IMR-90 (cell line): ENCODE data around the gene FYCO1. TPM values are rescaled to one million over a fixed set of nuclear protein-coding genes. Genes with fewer than 3 reads are reported as not detected.

Experiments used
- ATAC-seq: fragments of 200-7000 bp; cut with Tn5 transposase; 2 replicates; pipeline ENCODE4 v1.9.1; 2020; ENCODE audit warnings: low read depth, mild to moderate bottlenecking, moderate library complexity
- BruUV-seq: library from RNA; stranded (reverse); fragments of 400-500 nt; replicated peaks from 2 replicates; lab custom pipeline; 2021; lab: Mats Ljungman, UMichigan
- CTCF ChIA-PET: fragments of 300-600 bp; formaldehyde crosslinking; extraction: SDS; loops from one replicate; lab custom pipeline; 2021; ENCODE audit warnings: antibody characterized with exemption; lab: Yijun Ruan, JAX
- POLR2A ChIA-PET: fragments of 300-600 bp; sonication (Branson Sonifier 250); formaldehyde crosslinking; loops from one replicate; lab custom pipeline; 2022; ENCODE audit warnings: antibody characterized with exemption; ENCODE audit not compliant: unreplicated experiment; lab: Charles Lee
- DNase-seq: peaks from one replicate; pipeline ENCODE4 v3.0.0; 2013
- H2AFZ ChIP-seq: replicated peaks from 2 replicates; pipeline ENCODE3; 2013; ENCODE audit warnings: low read length, mild to moderate bottlenecking; ENCODE audit not compliant: poor library complexity
- H2AK5ac ChIP-seq: 2 replicates; pipeline ENCODE4 v1.6.1; 2013; ENCODE audit warnings: low read depth, low read length, inconsistent platforms
- H2AK9ac ChIP-seq: replicated peaks from 2 replicates; pipeline ENCODE3; 2013; ENCODE audit warnings: mild to moderate bottlenecking, low read depth, low read length, moderate library complexity; ENCODE audit not compliant: poor library complexity
- H2BK120ac ChIP-seq: 2 replicates; pipeline ENCODE4 v1.6.1; 2013; ENCODE audit warnings: low read depth, low read length, inconsistent platforms
- H2BK15ac ChIP-seq: 3 replicates; pipeline ENCODE4 v1.6.1; 2013; ENCODE audit warnings: low read depth, low read length, inconsistent platforms
- H2BK20ac ChIP-seq: 2 replicates; pipeline ENCODE4 v1.6.1; 2013; ENCODE audit warnings: low read depth, mild to moderate bottlenecking, inconsistent platforms, low read length, moderate library complexity
- H2BK5ac ChIP-seq: 2 replicates; pipeline ENCODE4 v1.6.1; 2013; ENCODE audit warnings: mild to moderate bottlenecking, low read depth, low read length, inconsistent platforms; ENCODE audit not compliant: poor library complexity, severe bottlenecking
- H3K14ac ChIP-seq: replicated peaks from 2 replicates; pipeline ENCODE4 v1.6.1; 2013; ENCODE audit warnings: low read depth, low read length, inconsistent platforms
- H3K18ac ChIP-seq: 2 replicates; pipeline ENCODE4 v1.6.1; 2013; ENCODE audit warnings: low read depth, low read length, control low read depth
- H3K23ac ChIP-seq: 2 replicates; pipeline ENCODE4 v1.6.1; 2013; ENCODE audit warnings: low read depth, low read length, inconsistent platforms
- H3K27ac ChIP-seq: 2 replicates; pipeline ENCODE4 v1.5.1; 2013; ENCODE audit warnings: mild to moderate bottlenecking, control low read depth, low read length; ENCODE audit not compliant: insufficient read depth
- H3K27me3 ChIP-seq: 2 replicates; pipeline ENCODE4 v1.6.1; 2013; ENCODE audit warnings: low read length; ENCODE audit not compliant: control insufficient read depth, insufficient read depth
- H3K36me3 ChIP-seq: 2 replicates; pipeline ENCODE4 v1.6.1; 2013; ENCODE audit warnings: low read length, mixed read lengths; ENCODE audit not compliant: control insufficient read depth, insufficient read depth
- H3K4ac ChIP-seq: 2 replicates; pipeline ENCODE4 v1.6.1; 2013; ENCODE audit warnings: low read depth, low read length, inconsistent platforms
- H3K4me1 ChIP-seq: 2 replicates; pipeline ENCODE4 v1.6.1; 2013; ENCODE audit warnings: low read length, mixed read lengths; ENCODE audit not compliant: control insufficient read depth, insufficient read depth
- H3K4me2 ChIP-seq: 2 replicates; pipeline ENCODE4 v1.6.1; 2013; ENCODE audit warnings: low read depth, mild to moderate bottlenecking, control low read depth, low read length, moderate library complexity
- H3K4me3 ChIP-seq: 2 replicates; pipeline ENCODE4 v1.5.1; 2013; ENCODE audit warnings: low read depth, mild to moderate bottlenecking, control low read depth, low read length, moderate library complexity; ENCODE audit not compliant: insufficient read depth
- H3K56ac ChIP-seq: 2 replicates; pipeline ENCODE4 v1.6.1; 2013; ENCODE audit warnings: low read length, inconsistent platforms; ENCODE audit not compliant: insufficient read depth; ENCODE audit errors: extremely low read depth
- H3K79me1 ChIP-seq, 2 experiments: 2 replicates each; pipeline ENCODE4 v1.6.1; 2013; ENCODE audit warnings: low read length in 2 of 2, inconsistent platforms in 1 of 2, low read depth in 1 of 2
- H3K9ac ChIP-seq: 2 replicates; pipeline ENCODE4 v1.6.1; 2013; ENCODE audit warnings: low read depth, low read length, control low read depth
- H3K9me1 ChIP-seq: 2 replicates; pipeline ENCODE4 v1.6.1; 2013; ENCODE audit warnings: low read length, inconsistent platforms; ENCODE audit not compliant: insufficient read depth
- H3K9me3 ChIP-seq: 2 replicates; pipeline ENCODE4 v1.6.1; 2013; ENCODE audit warnings: low read length; ENCODE audit not compliant: control insufficient read depth, insufficient read depth
- H4K20me1 ChIP-seq: 2 replicates; pipeline ENCODE4 v1.6.1; 2013; ENCODE audit warnings: low read length, inconsistent platforms; ENCODE audit not compliant: insufficient read depth
- H4K5ac ChIP-seq: 2 replicates; pipeline ENCODE4 v1.6.1; 2013; ENCODE audit warnings: mild to moderate bottlenecking, low read depth, low read length, control low read depth
- H4K8ac ChIP-seq, 2 experiments: 2 replicates each; pipeline ENCODE4 v1.6.1; 2013; ENCODE audit warnings: low read depth in 2 of 2, low read length in 2 of 2, control low read depth in 1 of 2, inconsistent platforms in 1 of 2
- H4K91ac ChIP-seq: 2 replicates; pipeline ENCODE4 v1.6.1; 2013; ENCODE audit warnings: low read depth, low read length, inconsistent platforms; ENCODE audit not compliant: insufficient read depth
- BHLHE40 ChIP-seq: fragments of 150-350 bp; IDR thresholded peaks from 2 replicates; pipeline ENCODE4 v1.6.1; 2016; ENCODE audit warnings: mild to moderate bottlenecking, low read depth, low read length
- CEBPB ChIP-seq: IDR thresholded peaks from 2 replicates; pipeline ENCODE4 v1.6.1; 2012; ENCODE audit warnings: low read depth, low read length, improper control_type of control experiment
- CHD1 ChIP-seq: IDR thresholded peaks from 2 replicates; pipeline ENCODE4 v1.6.1; 2012; ENCODE audit warnings: low read depth, low read length, improper control_type of control experiment
- CTCF ChIP-seq: conservative IDR thresholded peaks from 2 replicates; pipeline ENCODE4 v1.5.1; 2012; ENCODE audit warnings: mild to moderate bottlenecking, low read depth, low read length, improper control_type of control experiment
- ELK1 ChIP-seq: fragments of 150-350 bp; IDR thresholded peaks from 2 replicates; pipeline ENCODE4 v1.6.1; 2016; ENCODE audit warnings: low read depth, mild to moderate bottlenecking, low read length, moderate library complexity, borderline replicate concordance
- FOS ChIP-seq: fragments of 150-350 bp; IDR thresholded peaks from 2 replicates; pipeline ENCODE4 v1.6.1; 2016; ENCODE audit warnings: low read depth, low read length
- MAFK ChIP-seq: IDR thresholded peaks from 2 replicates; pipeline ENCODE4 v1.6.1; 2012; ENCODE audit warnings: low read depth, low read length, improper control_type of control experiment
- MAZ ChIP-seq: IDR thresholded peaks from 2 replicates; pipeline ENCODE4 v1.6.1; 2012; ENCODE audit warnings: low read depth, mild to moderate bottlenecking, low read length, improper control_type of control experiment, moderate library complexity, borderline replicate concordance
- MXI1 ChIP-seq: IDR thresholded peaks from 2 replicates; pipeline ENCODE4 v1.6.1; 2012; ENCODE audit warnings: low read depth, mild to moderate bottlenecking, low read length, moderate library complexity, borderline replicate concordance
- NFE2L2 ChIP-seq: fragments of 150-350 bp; IDR thresholded peaks from 2 replicates; pipeline ENCODE4 v1.6.1; 2016; ENCODE audit warnings: low read depth, mild to moderate bottlenecking, low read length
- POLR2A ChIP-seq: IDR thresholded peaks from 2 replicates; pipeline ENCODE4 v1.6.1; 2012; ENCODE audit warnings: mild to moderate bottlenecking, low read depth, low read length
- RAD21 ChIP-seq: IDR thresholded peaks from 2 replicates; pipeline ENCODE4 v1.6.1; 2012; ENCODE audit warnings: low read length, improper control_type of control experiment
- RCOR1 ChIP-seq: IDR thresholded peaks from 2 replicates; pipeline ENCODE4 v1.6.1; 2012; ENCODE audit warnings: mild to moderate bottlenecking, low read length, improper control_type of control experiment; ENCODE audit not compliant: insufficient replicate concordance
- RFX5 ChIP-seq: IDR thresholded peaks from 2 replicates; pipeline ENCODE4 v1.8.0; 2012; ENCODE audit warnings: low read depth, mild to moderate bottlenecking, low read length, moderate library complexity
- SMC3 ChIP-seq: fragments of 150-350 bp; IDR thresholded peaks from 2 replicates; pipeline ENCODE4 v1.6.1; 2016; ENCODE audit warnings: low read depth, mild to moderate bottlenecking, antibody characterized with exemption, low read length, moderate library complexity
- USF2 ChIP-seq: fragments of 150-350 bp; IDR thresholded peaks from 2 replicates; pipeline ENCODE4 v1.6.1; 2017; ENCODE audit warnings: mild to moderate bottlenecking, antibody characterized with exemption, low read length, low read depth
- WGBS, 2 experiments: methylation state at CpG; one replicate each; pipeline versions ENCODE4 v1.1.5 to v1.1.7; 2013; ENCODE audit warnings: missing lambda C conversion rate in 2 of 2; ENCODE audit not compliant: insufficient read length in 1 of 2; ENCODE audit errors: extremely low coverage in 2 of 2; 5-methylcytosine and 5-hydroxymethylcytosine counted together
- dilution Hi-C: fragments of 300-500 bp; cut with HindIII; formaldehyde crosslinking; loops from one replicate; pipeline ENCODE4 v1.14.3; 2018; ENCODE audit warnings: low sequenced_read_pairs; ENCODE audit not compliant: unreplicated experiment
- in situ Hi-C: fragments of 300-500 bp; cut with MboI; formaldehyde crosslinking; loops from 3 replicates; pipeline ENCODE4 v1.14.3; 2019; ENCODE audit warnings: low sequenced_read_pairs, inconsistent platforms, mixed read lengths
- intact Hi-C: fragments of 100-400 bp; cut with micrococcal nuclease; formaldehyde crosslinking; loops from 2 replicates; pipeline ENCODE4 v1.10.0; 2022
- polyA plus RNA-seq, 3 experiments: library from polyadenylated mRNA; depleted of rRNA; stranded (reverse); fragments of >200 nt; gene quantifications; 2 replicates each; pipeline ENCODE4 v1.2.3, GENCODE V29; 2012; ENCODE audit warnings: low replicate concordance in 1 of 3
- total RNA-seq: library from RNA; depleted of rRNA; stranded (reverse); fragments of >200 nt; gene quantifications from 2 replicates; pipeline ENCODE4 v1.2.3, GENCODE V29; 2012

Gene FYCO1
- total and polyA plus RNA-seq, 2 of the 4 experiments (the other 2 are of a cell fraction) = 13.7 to 20.1 TPM

- ChIA-PET CTCF (no interaction called here), POLR2A (no interaction called here)
- TF ChIP-seq FOS (no peak), CEBPB (no peak), NFE2L2 (no peak), RCOR1 (no peak), SMC3 (no peak), RFX5 (no peak), ELK1 (no peak), CTCF (no peak), MAZ (no peak), MXI1 (no peak), USF2 (no peak), BHLHE40 (no peak), POLR2A (no peak), MAFK (no peak), RAD21 (no peak), CHD1 (no peak)
- Histone ChIP-seq H2BK15ac (no peak overlapping the region), H3K4me2 (no peak overlapping the region), H3K18ac (no peak overlapping the region), H2BK120ac (no peak overlapping the region), H2AK5ac (no peak overlapping the region), H3K79me1 (no peaks in the 10 kb centered on the region), H2BK5ac (no peak overlapping the region), H4K5ac (no peak overlapping the region), H4K91ac (no peak overlapping the region), H3K9me1 (peaks cover 9% of the 10 kb centered on the region), H3K9ac (no peak overlapping the region), H2BK20ac (no peak overlapping the region), H3K14ac (no peak overlapping the region), H4K20me1 (peaks cover 4% of the 10 kb centered on the region; the same call in 1 of the 2 replicates), H3K36me3 (peaks cover 38% of the 10 kb centered on the region), H3K23ac (no peak overlapping the region), H3K27ac (no peak overlapping the region), H3K56ac (no peak overlapping the region), H2AK9ac (no peak overlapping the region), H3K27me3 (no peaks in the 10 kb centered on the region), H3K9me3 (no peaks in the 10 kb centered on the region), H3K4me3 (no peak overlapping the region), H2AFZ (no peak overlapping the region), H3K4ac (no peak overlapping the region), H3K4me1 (peaks cover 8% of the 10 kb centered on the region), H4K8ac (no peak overlapping the region)
- BruUV-seq = no TSS peak
- no peak for DNase-seq
- ATAC-seq = no peak
- 79% methylated on average over 2 of the region's 6 CpGs; no CpG with 5 or more reads in 1 of the 2 experiments for WGBS, 2 experiments
- intact Hi-C loops (no loop called here), in situ Hi-C loops (loop anchor here (5.0 kb wide), 1 partner anchor 169 kb away; no protein-coding TSS in a partner anchor), dilution Hi-C loops (no loop called here)
These were observed 64.1 kb downstream of the FYCO1 start for GRCh38 chr3:45931496-45931895.
